Adrenal gland (tissue), 5 donors: Measurements from ENCODE around the gene CYRIA.

Source experiments
- CTCF ChIP-seq, 6 experiments: fragments of 450-650 bp in 4 of 6; fragments of 200-600 bp in 2 of 6; sonication (generic) in 1 of 6; IDR thresholded peaks; 1 replicate in 5 of 6; 2 replicates in 1 of 6; pipeline versions ENCODE4 v1.5.1 to v1.8.0; 2016 to 2021; ENCODE audit warnings: antibody characterized with exemption in 6 of 6, mild to moderate bottlenecking in 2 of 6, moderate library complexity in 1 of 6
- POLR2A ChIP-seq, 2 donors: fragments of 450-650 bp; IDR thresholded peaks; one replicate each; pipeline ENCODE4 v1.6.1; 2017; ENCODE audit warnings: antibody characterized with exemption in 2 of 2, mild to moderate bottlenecking in 2 of 2, moderate library complexity in 1 of 2
- donor health status: DM: no; HTN: no; CAD: no.

GRCh38 chr2:16707014-16707623, 41.5 kb upstream of the CYRIA start:
- TF ChIP-seq POLR2A (IDR thresholded peaks at IDR 0.05) (no peak), CTCF (IDR thresholded peaks at IDR 0.05) (no peak)
